LNCaP clone FGC (cell line): ENCODE measurements around the gene PTPRO.

ENCODE experiments used
- DNase-seq: peaks from one replicate; pipeline ENCODE4 v3.0.0-alpha.2; 2011; ENCODE audit warnings: low read depth
- H3K4me3 ChIP-seq: 2 replicates; pipeline ENCODE4 v1.5.1; 2011; ENCODE audit warnings: mild to moderate bottlenecking, low read depth, low read length, control low read depth
- TF ChIP-seq, protein P1 (sequence below): IDR thresholded peaks from 2 replicates; pipeline ENCODE4 v1.5.1; 2012; ENCODE audit warnings: mild to moderate bottlenecking; ENCODE audit not compliant: control insufficient read depth, insufficient read depth; ENCODE audit errors: extremely low read depth

Gene PTPRO

DNA sequence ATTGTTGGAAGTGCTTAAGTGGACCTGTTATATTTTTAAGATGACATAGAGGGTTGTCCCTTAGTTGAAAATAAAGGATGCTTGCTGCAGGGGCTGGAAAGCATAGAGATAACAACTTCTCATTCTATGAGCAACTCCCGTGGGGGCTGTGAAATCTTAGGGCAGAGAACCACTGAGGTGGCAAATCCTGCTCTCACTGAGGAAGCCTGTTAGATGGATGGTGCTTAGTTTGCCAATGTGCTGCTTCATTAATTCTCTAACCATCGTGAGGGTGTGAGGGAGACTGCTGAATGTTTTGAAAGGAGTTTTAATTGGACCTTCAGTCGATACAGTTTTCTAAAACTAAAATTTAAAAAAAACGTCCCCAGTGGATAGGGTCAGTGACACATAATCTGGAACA lies 46.5 kb downstream of the PTPRO start:
- no peak for DNase-seq
- TF ChIP-seq, protein P1, sequence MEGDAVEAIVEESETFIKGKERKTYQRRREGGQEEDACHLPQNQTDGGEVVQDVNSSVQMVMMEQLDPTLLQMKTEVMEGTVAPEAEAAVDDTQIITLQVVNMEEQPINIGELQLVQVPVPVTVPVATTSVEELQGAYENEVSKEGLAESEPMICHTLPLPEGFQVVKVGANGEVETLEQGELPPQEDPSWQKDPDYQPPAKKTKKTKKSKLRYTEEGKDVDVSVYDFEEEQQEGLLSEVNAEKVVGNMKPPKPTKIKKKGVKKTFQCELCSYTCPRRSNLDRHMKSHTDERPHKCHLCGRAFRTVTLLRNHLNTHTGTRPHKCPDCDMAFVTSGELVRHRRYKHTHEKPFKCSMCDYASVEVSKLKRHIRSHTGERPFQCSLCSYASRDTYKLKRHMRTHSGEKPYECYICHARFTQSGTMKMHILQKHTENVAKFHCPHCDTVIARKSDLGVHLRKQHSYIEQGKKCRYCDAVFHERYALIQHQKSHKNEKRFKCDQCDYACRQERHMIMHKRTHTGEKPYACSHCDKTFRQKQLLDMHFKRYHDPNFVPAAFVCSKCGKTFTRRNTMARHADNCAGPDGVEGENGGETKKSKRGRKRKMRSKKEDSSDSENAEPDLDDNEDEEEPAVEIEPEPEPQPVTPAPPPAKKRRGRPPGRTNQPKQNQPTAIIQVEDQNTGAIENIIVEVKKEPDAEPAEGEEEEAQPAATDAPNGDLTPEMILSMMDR, result no peak
- no peak overlapping the region for H3K4me3 ChIP-seq

DNA sequence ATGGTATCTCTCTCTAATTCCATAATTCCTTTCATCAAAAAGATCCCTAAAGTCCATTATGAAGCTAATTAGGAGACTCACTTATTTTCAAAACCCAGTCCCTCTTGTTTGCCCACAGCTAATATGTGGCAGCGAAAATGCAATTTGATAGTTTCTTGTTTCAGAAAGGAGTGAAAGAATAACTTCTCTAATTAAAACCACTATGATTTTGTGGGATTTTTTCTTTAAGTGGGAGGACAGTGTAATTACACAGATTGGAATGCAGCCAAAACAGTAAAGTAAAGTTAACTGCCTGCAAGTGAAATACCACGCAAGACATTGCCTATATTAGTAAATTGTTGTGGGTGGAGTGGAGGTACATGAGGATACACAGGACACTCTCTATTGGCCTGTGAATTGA lies 50.0 kb downstream of the PTPRO start:
- TF ChIP-seq, protein P1, result no peak
- no peak overlapping the region for H3K4me3 ChIP-seq
- no peak for DNase-seq

DNA sequence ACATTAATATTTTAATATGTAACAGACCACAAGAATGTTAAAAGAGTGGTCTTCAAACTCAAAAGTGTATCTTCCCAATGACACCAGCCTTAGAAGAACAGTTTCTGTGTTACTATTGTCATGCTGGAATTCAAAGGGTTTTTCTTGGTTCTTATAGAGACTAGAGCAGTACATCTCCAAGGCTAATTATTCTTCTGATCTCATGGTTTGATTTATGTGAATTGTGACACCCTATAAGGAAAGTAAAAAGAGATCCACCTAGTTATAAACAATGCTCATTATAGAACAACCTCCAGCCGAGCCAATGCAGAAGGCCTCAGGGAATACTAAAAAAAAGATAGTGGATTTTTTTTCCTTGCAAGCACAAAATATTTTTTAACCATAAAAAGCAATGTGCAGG lies 65.5 kb downstream of the PTPRO start:
- TF ChIP-seq, protein P1, result no peak
- no peak overlapping the region for H3K4me3 ChIP-seq
- no peak for DNase-seq

DNA sequence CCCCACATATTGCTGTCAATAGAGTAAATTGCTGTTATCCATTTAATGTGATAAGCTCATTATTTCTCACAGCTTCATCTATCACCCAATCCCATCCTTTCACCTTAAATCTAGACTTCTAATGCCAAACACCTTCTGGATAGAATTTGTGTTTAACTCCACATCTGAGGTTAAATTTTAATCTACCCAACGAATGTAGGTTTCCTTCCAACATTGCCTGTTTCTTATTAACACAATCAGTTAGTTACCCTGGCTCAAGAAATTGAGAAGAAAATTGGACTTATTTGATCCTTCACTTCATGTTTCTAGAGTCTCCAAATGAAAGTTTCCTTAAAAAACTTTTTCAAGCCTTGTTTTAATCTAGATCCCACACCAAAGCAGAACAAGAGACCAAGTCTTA lies 67.3 kb downstream of the PTPRO start:
- DNase-seq, result no peak
- TF ChIP-seq, protein P1, result no peak
- no peak overlapping the region for H3K4me3 ChIP-seq

DNA sequence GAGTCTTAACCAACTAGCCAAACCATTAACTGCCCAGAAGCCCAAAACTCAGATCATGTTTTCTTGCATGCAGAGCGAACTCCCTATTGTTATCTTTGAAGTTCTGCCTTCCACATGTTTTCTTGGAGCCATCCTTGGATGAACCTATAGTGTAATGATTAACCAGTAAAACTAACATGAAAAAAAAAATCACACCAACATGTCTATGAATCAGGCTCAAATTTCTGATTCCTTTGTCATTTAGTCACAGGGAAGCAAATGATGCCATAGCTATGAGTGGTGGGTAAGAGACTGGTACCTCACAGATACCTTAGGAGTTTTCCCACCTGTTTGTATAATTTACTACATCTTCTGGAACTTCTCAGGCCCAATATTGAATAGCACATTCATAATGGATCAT lies 70.7 kb downstream of the PTPRO start:
- TF ChIP-seq, protein P1, result no peak
- no peak for DNase-seq
- no peak overlapping the region for H3K4me3 ChIP-seq

DNA sequence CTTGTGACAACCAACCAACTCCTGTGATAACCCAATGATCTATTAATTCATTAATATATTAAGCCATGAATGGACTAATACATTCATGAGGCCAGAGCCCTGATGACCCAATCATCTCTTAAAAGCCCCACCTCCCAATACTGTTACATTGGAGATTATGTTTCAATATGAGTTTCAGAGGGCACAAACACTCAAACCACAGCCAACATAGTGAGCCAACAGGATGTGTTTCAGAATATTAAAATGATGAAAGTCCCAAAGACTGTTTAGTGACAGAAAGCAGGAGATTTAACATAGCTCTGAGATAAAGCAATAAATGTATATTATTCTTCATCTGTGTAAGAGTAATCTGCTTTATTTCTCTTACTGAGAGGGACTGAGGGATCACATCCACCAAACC lies 71.7 kb downstream of the PTPRO start:
- TF ChIP-seq, protein P1, result no peak
- no peak overlapping the region for H3K4me3 ChIP-seq
- DNase-seq, result no peak

DNA sequence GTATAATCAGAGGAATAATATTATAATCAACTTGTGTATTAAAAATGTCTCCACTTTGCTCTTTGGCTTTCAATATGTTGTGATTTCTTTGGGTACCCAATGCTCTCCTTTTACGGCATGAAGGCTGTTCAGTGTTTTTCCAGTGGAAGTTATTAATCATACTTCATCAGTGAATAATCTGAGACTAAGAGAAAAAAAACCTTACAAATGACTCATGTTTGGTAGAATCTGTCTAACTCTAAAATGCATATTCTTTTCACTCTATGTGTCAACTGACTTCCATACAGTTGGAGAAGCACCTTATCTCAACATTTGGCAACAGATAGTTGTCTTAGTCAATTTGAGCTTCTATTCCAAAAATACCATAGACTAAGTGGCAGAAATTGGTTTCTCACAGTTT lies 82.2 kb downstream of the PTPRO start:
- DNase-seq, result no peak
- TF ChIP-seq, protein P1, result no peak
- no peak overlapping the region for H3K4me3 ChIP-seq
